Measurements from ENCODE around the gene ARHGAP24. TPM values are rescaled to one million over a fixed set of nuclear protein-coding genes. Genes with fewer than 3 reads are reported as not detected.

Gene ARHGAP24
- total RNA-seq, 4 donors from 2014 or later = 3.6 to 35.3 (median 7.2) TPM

DNA sequence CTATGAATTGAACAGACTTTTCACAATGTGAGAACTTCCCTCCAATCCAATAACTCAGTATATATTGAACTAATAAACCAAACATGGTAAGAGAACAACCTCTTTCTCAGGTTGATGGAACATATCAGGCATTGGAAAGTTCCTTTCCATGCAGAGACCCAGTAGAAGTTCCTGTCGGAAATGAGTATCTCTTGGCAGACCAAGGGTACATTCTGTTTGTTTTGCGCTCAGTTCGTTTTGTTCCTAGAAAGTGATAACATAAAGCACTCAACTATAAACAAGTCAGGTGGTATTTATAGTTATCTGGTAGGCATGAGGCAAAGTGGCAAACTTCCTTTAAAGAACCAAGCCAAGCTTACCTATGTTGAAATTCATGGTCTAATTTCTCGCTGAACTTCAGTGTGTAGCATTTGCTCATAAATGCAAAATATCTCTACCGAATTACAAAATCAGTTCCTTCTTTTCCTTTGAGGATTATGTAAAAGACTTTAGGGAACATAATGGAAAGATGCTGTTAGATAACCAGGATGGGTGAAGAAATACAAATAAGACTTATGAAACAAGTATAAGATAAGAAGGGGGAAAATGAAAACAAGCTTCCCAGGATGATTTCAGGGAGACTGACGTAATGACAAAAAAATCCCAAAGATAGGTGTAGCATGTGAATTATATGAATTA lies 120.3 kb downstream of the ARHGAP24 start:
- WGBS, 2 donors = 72 to 80% methylated on average over 6 of the region's 6 CpGs
- H3K36me3 ChIP-seq = no peaks in the 10 kb centered on the region
- DNase-seq = no peak
- H3K4me1 ChIP-seq = peaks cover 0 to 3% (median 0%) of the 10 kb centered on the region in 3 donors
- TF ChIP-seq, protein P1, sequence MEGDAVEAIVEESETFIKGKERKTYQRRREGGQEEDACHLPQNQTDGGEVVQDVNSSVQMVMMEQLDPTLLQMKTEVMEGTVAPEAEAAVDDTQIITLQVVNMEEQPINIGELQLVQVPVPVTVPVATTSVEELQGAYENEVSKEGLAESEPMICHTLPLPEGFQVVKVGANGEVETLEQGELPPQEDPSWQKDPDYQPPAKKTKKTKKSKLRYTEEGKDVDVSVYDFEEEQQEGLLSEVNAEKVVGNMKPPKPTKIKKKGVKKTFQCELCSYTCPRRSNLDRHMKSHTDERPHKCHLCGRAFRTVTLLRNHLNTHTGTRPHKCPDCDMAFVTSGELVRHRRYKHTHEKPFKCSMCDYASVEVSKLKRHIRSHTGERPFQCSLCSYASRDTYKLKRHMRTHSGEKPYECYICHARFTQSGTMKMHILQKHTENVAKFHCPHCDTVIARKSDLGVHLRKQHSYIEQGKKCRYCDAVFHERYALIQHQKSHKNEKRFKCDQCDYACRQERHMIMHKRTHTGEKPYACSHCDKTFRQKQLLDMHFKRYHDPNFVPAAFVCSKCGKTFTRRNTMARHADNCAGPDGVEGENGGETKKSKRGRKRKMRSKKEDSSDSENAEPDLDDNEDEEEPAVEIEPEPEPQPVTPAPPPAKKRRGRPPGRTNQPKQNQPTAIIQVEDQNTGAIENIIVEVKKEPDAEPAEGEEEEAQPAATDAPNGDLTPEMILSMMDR (IDR thresholded peaks at IDR 0.05) = no peak
- no peak for TF ChIP-seq POLR2A (IDR thresholded peaks at IDR 0.05)
- intact Hi-C loops (cut with DNase I) = no loop called here
- no peaks in the 10 kb centered on the region for H3K27me3 ChIP-seq
- no peak overlapping the region for H3K4me3 ChIP-seq
- no peak overlapping the region for H3K27ac ChIP-seq
- no peaks in the 10 kb centered on the region for H3K9me3 ChIP-seq

DNA sequence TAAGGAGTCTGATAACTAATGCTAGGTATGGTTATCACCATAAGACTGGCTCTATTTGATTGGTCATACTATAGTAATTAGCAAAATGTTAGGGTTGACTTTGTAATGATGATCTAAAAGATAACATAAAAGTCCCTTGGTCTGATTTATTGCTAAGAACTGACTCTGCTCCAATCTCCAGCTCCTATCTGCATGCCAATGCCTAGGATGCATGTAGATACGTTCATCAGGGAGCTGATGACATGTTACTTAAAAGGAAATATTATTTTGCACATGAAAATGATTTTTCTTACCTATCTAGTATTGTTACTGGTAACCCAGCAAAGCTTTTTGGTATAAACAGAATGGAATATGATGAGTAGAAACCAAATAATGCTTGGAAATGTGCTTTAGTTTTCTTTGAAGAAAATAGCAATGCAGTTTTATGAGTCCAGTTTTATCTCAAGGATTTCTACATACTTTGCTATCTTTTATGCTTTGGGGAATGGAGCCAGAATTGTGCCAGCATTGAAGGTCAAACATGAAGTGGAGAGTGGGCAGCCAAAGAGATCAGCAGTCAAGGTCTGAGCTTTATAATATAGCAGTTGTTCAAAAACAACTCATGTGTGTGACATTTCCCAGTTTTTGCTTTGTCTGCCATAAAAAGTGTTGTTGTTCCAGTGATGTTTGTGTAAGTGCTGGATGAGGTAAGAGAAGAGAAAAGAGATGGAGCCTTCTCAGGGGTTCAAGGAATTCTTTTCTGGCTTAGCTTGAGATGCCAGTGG lies 121.0 kb downstream of the ARHGAP24 start:
- 57 to 81% methylated on average over 1 of the region's 1 CpG for WGBS, 2 donors
- no peaks in the 10 kb centered on the region for H3K27me3 ChIP-seq
- H3K4me1 ChIP-seq = peaks cover 0 to 8% (median 0%) of the 10 kb centered on the region in 3 donors
- TF ChIP-seq POLR2A (IDR thresholded peaks at IDR 0.05) = no peak
- TF ChIP-seq, protein P1 (IDR thresholded peaks at IDR 0.05) = no peak
- no peak overlapping the region for H3K27ac ChIP-seq
- intact Hi-C loops (cut with DNase I) = no loop called here
- DNase-seq = no peak
- H3K9me3 ChIP-seq = no peaks in the 10 kb centered on the region
- no peak overlapping the region for H3K4me3 ChIP-seq
- H3K36me3 ChIP-seq = no peaks in the 10 kb centered on the region

DNA sequence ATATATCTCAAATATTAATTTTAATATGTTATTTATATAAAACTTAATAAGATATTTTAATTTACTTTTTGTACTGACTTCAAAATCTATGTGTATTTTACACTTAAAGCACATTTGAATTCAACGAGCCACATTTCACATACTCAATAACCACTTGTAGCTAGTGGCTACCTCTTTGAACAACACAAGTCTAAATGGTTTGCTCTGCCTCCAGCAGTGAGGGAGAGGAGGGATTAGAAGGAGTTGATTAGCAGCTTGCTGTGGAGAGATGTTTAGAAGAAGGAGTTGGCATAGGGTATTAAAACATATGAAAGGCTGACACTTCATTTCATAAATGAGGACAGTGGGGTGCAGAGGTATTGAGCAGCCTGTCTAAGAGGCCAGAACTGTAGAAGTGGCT lies 124.0 kb downstream of the ARHGAP24 start:
- 96 to 100% methylated on average over 1 of the region's 1 CpG for WGBS, 2 donors
- H3K4me3 ChIP-seq = no peak overlapping the region
- H3K27ac ChIP-seq = no peak overlapping the region
- no peak for DNase-seq
- H3K27me3 ChIP-seq = no peaks in the 10 kb centered on the region
- intact Hi-C loops (cut with DNase I) = no loop called here
- H3K4me1 ChIP-seq = peaks cover 0 to 9% (median 0%) of the 10 kb centered on the region in 3 donors
- no peaks in the 10 kb centered on the region for H3K36me3 ChIP-seq
- no peaks in the 10 kb centered on the region for H3K9me3 ChIP-seq
- TF ChIP-seq, protein P1 (IDR thresholded peaks at IDR 0.05) = no peak
- TF ChIP-seq POLR2A (IDR thresholded peaks at IDR 0.05) = no peak

DNA sequence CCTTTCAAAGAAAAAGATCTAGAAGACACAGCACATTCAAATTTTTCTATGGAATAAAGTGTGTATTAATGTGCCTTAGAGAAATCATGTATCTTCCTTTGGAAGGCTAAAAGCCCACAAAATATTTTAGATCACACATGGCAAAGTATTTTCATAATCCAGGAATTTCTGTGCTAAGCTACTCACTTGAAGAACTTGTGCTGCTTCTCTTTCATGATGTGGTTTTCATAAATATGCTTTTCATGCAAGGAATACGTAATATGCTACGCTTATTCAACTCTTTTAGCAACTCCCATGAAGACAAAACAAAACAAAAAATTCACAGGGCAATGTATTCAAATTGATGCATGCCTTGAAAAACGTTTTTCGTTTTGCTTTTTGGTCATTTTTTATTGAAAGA lies 125.6 kb downstream of the ARHGAP24 start:
- no peaks in the 10 kb centered on the region for H3K9me3 ChIP-seq
- no peak for DNase-seq
- H3K36me3 ChIP-seq = no peaks in the 10 kb centered on the region
- H3K4me1 ChIP-seq = peaks cover 0 to 13% (median 0%) of the 10 kb centered on the region in 3 donors
- intact Hi-C loops (cut with DNase I) = no loop called here
- H3K27ac ChIP-seq = no peak overlapping the region
- no peak overlapping the region for H3K4me3 ChIP-seq
- 73 to 78% methylated on average over 4 of the region's 4 CpGs for WGBS, 2 donors
- no peaks in the 10 kb centered on the region for H3K27me3 ChIP-seq
- no peak for TF ChIP-seq POLR2A (IDR thresholded peaks at IDR 0.05)
- TF ChIP-seq, protein P1 (IDR thresholded peaks at IDR 0.05) = no peak

Measured in esophagus squamous epithelium (tissue), 5 donors.